Activated CD8-positive, alpha-beta T cell treated with anti-CD3 and anti-CD28 coated beads for 36 hours (primary cell): ENCODE measurements around the gene TMEM54. TPM values are rescaled to one million over a fixed set of nuclear protein-coding genes. Genes with fewer than 3 reads are reported as not detected.
A peak's percentile ranks its signal among the peaks of the same experiment; 100 is the strongest.

ENCODE experiments used
- ATAC-seq: fragments of 200-7000 bp; cut with Tn5 transposase; one replicate; pipeline ENCODE4 v1.10.0; 2021; ENCODE audit warnings: mild to moderate bottlenecking, moderate library complexity
- CTCF ChIA-PET: fragments of 350-600 bp; sonication (Branson Sonifier 250); formaldehyde crosslinking; loops from one replicate; lab custom pipeline; 2021; ENCODE audit warnings: antibody characterized with exemption; lab: Charles Lee
- POLR2A ChIA-PET: fragments of 350-600 bp; sonication (Branson Sonifier 250); formaldehyde crosslinking; loops from one replicate; lab custom pipeline; 2021; ENCODE audit warnings: antibody characterized with exemption; lab: Charles Lee
- DNase-seq: peaks from one replicate; pipeline ENCODE4 v3.0.0-alpha.2; 2020
- H3K27ac Mint-ChIP-seq: one replicate; pipeline ENCODE4 v1.8.0; 2021; ENCODE audit warnings: mild to moderate bottlenecking, mixed read lengths
- H3K27me3 Mint-ChIP-seq: one replicate; pipeline ENCODE4 v1.8.0; 2021; ENCODE audit warnings: mixed read lengths
- H3K36me3 Mint-ChIP-seq: one replicate; pipeline ENCODE4 v1.8.0; 2021; ENCODE audit warnings: low read depth, mixed read lengths
- H3K4me1 Mint-ChIP-seq: one replicate; pipeline ENCODE4 v1.8.0; 2021; ENCODE audit warnings: low read depth, mixed read lengths
- H3K4me3 Mint-ChIP-seq: one replicate; pipeline ENCODE4 v1.8.0; 2021; ENCODE audit warnings: mild to moderate bottlenecking, moderate library complexity, mixed read lengths
- H3K9me3 Mint-ChIP-seq: one replicate; pipeline ENCODE4 v1.8.0; 2021; ENCODE audit warnings: mixed read lengths
- CTCF ChIP-seq: fragments of 200-600 bp; IDR thresholded peaks from one replicate; pipeline ENCODE4 v1.8.0; 2022; ENCODE audit warnings: antibody characterized with exemption, mild to moderate bottlenecking
- intact Hi-C: fragments of 100-400 bp; cut with micrococcal nuclease; formaldehyde crosslinking; loops from one replicate; pipeline ENCODE4 v1.10.0; 2022
- total RNA-seq, 2 experiments: library from RNA; stranded (reverse); gene quantifications; one replicate each; pipeline ENCODE4 v1.2.3, GENCODE V29; 2021

The TMEM54 gene
- total RNA-seq, 2 experiments from 2014 or later: 1.3 to 1.9 TPM

GRCh38 chr1:32869923-32870614, 31.1 kb downstream of the TMEM54 start:
- Mint-ChIP-seq H3K36me3 (no peaks in the 10 kb centered on the region), H3K4me1 (peaks cover 8% of the 10 kb centered on the region), H3K9me3 (no peaks in the 10 kb centered on the region), H3K27me3 (peaks cover 35% of the 10 kb centered on the region), H3K4me3 (peak overlapping the region; percentile 28), H3K27ac (no peak overlapping the region)
- DNase-seq (no peak), ATAC-seq (no peak)
- intact Hi-C loops: loop anchor here (5.0 kb wide), 1 partner anchor 158 kb away; no protein-coding TSS in a partner anchor
- POLR2A ChIA-PET: no interaction called here
- CTCF ChIA-PET: interaction anchor here (1.9 kb wide), 1 partner anchor 158 kb away, joined by 8 read pairs; no protein-coding TSS in a partner anchor
- no peak for TF ChIP-seq CTCF

DNA sequence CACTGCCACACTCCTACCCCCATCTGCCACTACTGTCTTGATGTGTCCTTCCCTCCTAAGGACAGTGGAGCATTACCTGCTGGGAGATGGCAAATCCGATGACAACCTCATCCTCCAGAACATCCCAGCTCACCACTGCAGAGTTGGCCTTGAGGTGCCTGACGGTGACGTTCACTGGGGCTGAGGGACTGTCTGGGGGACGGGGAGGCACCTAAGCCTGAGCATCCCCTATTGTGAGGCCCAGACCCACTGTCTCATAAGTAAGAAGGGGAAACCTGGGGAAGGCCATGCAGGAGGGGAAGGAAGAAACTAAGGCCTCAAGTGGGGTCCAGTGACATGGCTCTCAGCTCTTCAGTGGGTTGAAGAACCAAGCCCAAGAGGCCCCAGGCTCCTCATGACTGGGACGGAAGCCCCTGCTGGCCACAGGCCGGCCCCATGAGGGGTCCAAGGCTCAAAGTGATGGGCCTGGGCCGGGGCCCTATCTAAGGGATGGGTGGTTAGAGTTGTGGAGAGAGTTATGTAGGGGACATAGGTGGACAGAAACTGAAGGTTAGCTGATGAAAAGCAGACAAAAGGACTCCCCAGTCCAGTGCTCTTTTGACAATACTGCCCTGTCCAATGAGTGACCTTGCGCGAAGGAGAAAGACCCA, 32.3 kb downstream of the TMEM54 start:
- peaks cover 8% of the 10 kb centered on the region for H3K4me1 Mint-ChIP-seq
- POLR2A ChIA-PET: interaction anchor here (1.2 kb wide), 1 partner anchor 47 kb away, joined by 3 read pairs; no protein-coding TSS in a partner anchor
- CTCF ChIA-PET: interaction anchor here (1.9 kb wide), 1 partner anchor 157 kb away, joined by 8 read pairs; no protein-coding TSS in a partner anchor
- H3K27me3 Mint-ChIP-seq: peaks cover 30% of the 10 kb centered on the region
- ATAC-seq (no peak), DNase-seq (no peak)
- H3K36me3 Mint-ChIP-seq: no peaks in the 10 kb centered on the region
- H3K9me3 Mint-ChIP-seq: no peaks in the 10 kb centered on the region
- intact Hi-C loops: no loop called here
- no peak for TF ChIP-seq CTCF
- H3K27ac Mint-ChIP-seq: no peak overlapping the region
- no peak overlapping the region for H3K4me3 Mint-ChIP-seq

GRCh38 chr1:32868085-32868484, 33.1 kb downstream of the TMEM54 start:
- intact Hi-C loops: no loop called here
- ATAC-seq (no peak), DNase-seq (no peak)
- TF ChIP-seq CTCF: no peak
- Mint-ChIP-seq H3K9me3 (no peaks in the 10 kb centered on the region), H3K4me1 (peaks cover 8% of the 10 kb centered on the region), H3K27me3 (peaks cover 30% of the 10 kb centered on the region), H3K36me3 (no peaks in the 10 kb centered on the region), H3K27ac (no peak overlapping the region), H3K4me3 (no peak overlapping the region)
- ChIA-PET CTCF (interaction anchor here (3.6 kb wide), 1 partner anchor 8 kb away, joined by 14 read pairs; no protein-coding TSS in a partner anchor), POLR2A (interaction anchor here (1.2 kb wide), 1 partner anchor 46 kb away, joined by 3 read pairs; no protein-coding TSS in a partner anchor)

DNA sequence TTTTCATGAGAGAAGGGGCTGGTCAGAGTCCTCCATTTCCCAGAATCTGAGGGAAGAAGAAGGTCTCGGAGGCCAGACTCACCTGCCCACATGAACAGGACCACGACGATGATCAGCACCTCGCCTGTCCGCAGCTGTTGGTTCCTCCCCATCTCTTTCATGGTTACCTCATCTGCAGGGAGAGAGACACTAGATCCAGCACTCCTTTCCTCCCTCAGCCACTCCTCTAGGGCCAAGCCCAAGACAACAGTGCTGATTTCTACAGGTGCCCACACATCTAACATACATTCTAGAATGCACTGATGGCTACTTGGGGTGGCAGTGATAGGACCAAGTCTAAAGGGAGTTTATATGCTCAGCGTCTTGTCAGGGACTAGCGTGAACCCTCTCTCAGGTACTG, 33.5 kb downstream of the TMEM54 start:
- no peak for DNase-seq
- TF ChIP-seq CTCF: no peak
- no peaks in the 10 kb centered on the region for H3K9me3 Mint-ChIP-seq
- POLR2A ChIA-PET: interaction anchor here (1.2 kb wide), 1 partner anchor 46 kb away, joined by 3 read pairs; no protein-coding TSS in a partner anchor
- intact Hi-C loops: no loop called here
- H3K36me3 Mint-ChIP-seq: peaks cover 3% of the 10 kb centered on the region
- H3K4me3 Mint-ChIP-seq: no peak overlapping the region
- H3K4me1 Mint-ChIP-seq: peaks cover 7% of the 10 kb centered on the region
- peaks cover 28% of the 10 kb centered on the region for H3K27me3 Mint-ChIP-seq
- no peak for ATAC-seq
- CTCF ChIA-PET: interaction anchor here (2.0 to 3.6 kb wide), 2 partner anchors 8 to 155 kb away, joined by 9 to 14 read pairs; no protein-coding TSS in a partner anchor
- H3K27ac Mint-ChIP-seq: no peak overlapping the region
